ENCODE data around the gene ZNF813.

GRCh38 chr19:53531457-53531856 lies 63.9 kb downstream of the ZNF813 start:
- TF ChIP-seq POLR2AphosphoS5 (IDR thresholded peaks at IDR 0.05) (no peak), CTCF (IDR thresholded peaks at IDR 0.05) (no peak)
